Mesendoderm (in vitro differentiated cells): ENCODE data around the gene MTR.

Experiments used
- DNase-seq: peaks from one replicate; pipeline ENCODE4 v3.0.0; 2013
- H2AK5ac ChIP-seq: 2 replicates; pipeline ENCODE4 v1.6.1; 2013; ENCODE audit warnings: low read length, inconsistent platforms
- H2BK120ac ChIP-seq: 2 replicates; pipeline ENCODE4 v1.6.1; 2013; ENCODE audit warnings: low read depth, mild to moderate bottlenecking, low read length, moderate library complexity, mixed read lengths
- H2BK15ac ChIP-seq: replicated peaks from 2 replicates; pipeline ENCODE4 v1.6.1; 2013; ENCODE audit warnings: low read depth, mild to moderate bottlenecking, moderate library complexity
- H2BK5ac ChIP-seq: 2 replicates; pipeline ENCODE4 v1.6.1; 2013; ENCODE audit warnings: low read length, inconsistent platforms
- H3K18ac ChIP-seq: 2 replicates; pipeline ENCODE4 v1.6.1; 2013; ENCODE audit warnings: mild to moderate bottlenecking, low read length, mixed read lengths
- H3K23ac ChIP-seq: one replicate; pipeline ENCODE4 v1.6.1; 2013; ENCODE audit warnings: low read length
- H3K27ac ChIP-seq: 2 replicates; pipeline ENCODE4 v1.5.1; 2013; ENCODE audit warnings: low read depth, mild to moderate bottlenecking, inconsistent platforms, low read length, moderate library complexity
- H3K27me3 ChIP-seq: 2 replicates; pipeline ENCODE4 v1.6.1; 2013; ENCODE audit warnings: low read length, control low read depth, mild to moderate bottlenecking, inconsistent platforms; ENCODE audit not compliant: insufficient read depth, poor library complexity
- H3K36me3 ChIP-seq: 2 replicates; pipeline ENCODE4 v1.6.1; 2013; ENCODE audit warnings: low read length, inconsistent platforms; ENCODE audit not compliant: control insufficient read depth, insufficient read depth
- H3K4ac ChIP-seq: one replicate; pipeline ENCODE4 v1.6.1; 2013; ENCODE audit warnings: low read depth, mild to moderate bottlenecking, low read length, moderate library complexity
- H3K4me1 ChIP-seq: 2 replicates; pipeline ENCODE4 v1.6.1; 2013; ENCODE audit warnings: low read depth, low read length, inconsistent platforms; ENCODE audit not compliant: control insufficient read depth
- H3K4me2 ChIP-seq: 2 replicates; pipeline ENCODE4 v1.6.1; 2013; ENCODE audit warnings: low read length
- H3K4me3 ChIP-seq: 2 replicates; pipeline ENCODE4 v1.5.1; 2013; ENCODE audit warnings: mild to moderate bottlenecking, low read length
- H3K56ac ChIP-seq: one replicate; pipeline ENCODE4 v1.6.1; 2013; ENCODE audit warnings: low read length
- H3K79me1 ChIP-seq: 2 replicates; pipeline ENCODE4 v1.6.1; 2013; ENCODE audit warnings: low read length, inconsistent platforms
- H3K79me2 ChIP-seq: 2 replicates; pipeline ENCODE4 v1.6.1; 2013; ENCODE audit warnings: mild to moderate bottlenecking, low read length; ENCODE audit not compliant: control insufficient read depth, insufficient read depth
- H3K9ac ChIP-seq: 2 replicates; pipeline ENCODE4 v1.6.1; 2013; ENCODE audit warnings: low read length, inconsistent platforms
- H4K5ac ChIP-seq: one replicate; pipeline ENCODE4 v1.6.1; 2013; ENCODE audit warnings: low read length
- H4K8ac ChIP-seq: one replicate; pipeline ENCODE4 v1.6.1; 2013; ENCODE audit warnings: low read depth, mild to moderate bottlenecking, control low read depth, low read length, moderate library complexity
- WGBS: extraction: QIAGEN DNeasy Blood & Tissue Kit; methylation state at CpG from one replicate; pipeline ENCODE4 v1.1.7; 2013; ENCODE audit warnings: low lambda C conversion rate, missing lambda C conversion rate; ENCODE audit not compliant: insufficient coverage; ENCODE audit errors: extremely low coverage; 5-methylcytosine and 5-hydroxymethylcytosine counted together

The MTR gene

GRCh38 chr1:236862219-236862591, 67.1 kb downstream of the MTR start:
- no peak for DNase-seq
- Histone ChIP-seq H2BK15ac (no peak overlapping the region), H4K5ac (no peak overlapping the region), H3K4ac (no peak overlapping the region), H3K18ac (no peak overlapping the region), H2BK120ac (no peak overlapping the region), H3K27me3 (no peaks in the 10 kb centered on the region), H3K79me2 (no peaks in the 10 kb centered on the region), H3K23ac (no peak overlapping the region), H2BK5ac (no peak overlapping the region), H4K8ac (no peak overlapping the region), H3K9ac (no peak overlapping the region), H3K56ac (no peak overlapping the region), H3K36me3 (no peaks in the 10 kb centered on the region), H3K79me1 (no peaks in the 10 kb centered on the region), H3K4me1 (no peaks in the 10 kb centered on the region), H3K4me2 (no peak overlapping the region), H3K27ac (no peak overlapping the region), H2AK5ac (no peak overlapping the region), H3K4me3 (no peak overlapping the region)
- no CpG with 5 or more reads among the region's 4 CpGs for WGBS

- Histone ChIP-seq H2BK120ac (no peak overlapping the region), H3K4me2 (no peak overlapping the region), H3K18ac (no peak overlapping the region), H3K27me3 (no peaks in the 10 kb centered on the region), H3K4me1 (no peaks in the 10 kb centered on the region), H3K79me1 (no peaks in the 10 kb centered on the region), H2AK5ac (no peak overlapping the region), H4K8ac (no peak overlapping the region), H3K9ac (no peak overlapping the region), H3K4me3 (no peak overlapping the region), H3K56ac (no peak overlapping the region), H2BK5ac (no peak overlapping the region), H3K36me3 (no peaks in the 10 kb centered on the region), H3K23ac (no peak overlapping the region), H4K5ac (no peak overlapping the region), H3K27ac (no peak overlapping the region), H2BK15ac (no peak overlapping the region), H3K4ac (no peak overlapping the region), H3K79me2 (no peaks in the 10 kb centered on the region)
- WGBS, result no CpG with 5 or more reads among the region's 5 CpGs
- no peak for DNase-seq
Observed at GRCh38 chr1:236862615-236863211, 67.6 kb downstream of the MTR start.

- Histone ChIP-seq H4K5ac (no peak overlapping the region), H2AK5ac (no peak overlapping the region), H3K27ac (no peak overlapping the region), H3K18ac (no peak overlapping the region), H2BK15ac (no peak overlapping the region), H3K36me3 (no peaks in the 10 kb centered on the region), H4K8ac (no peak overlapping the region), H3K79me2 (no peaks in the 10 kb centered on the region), H3K4ac (no peak overlapping the region), H3K4me1 (no peaks in the 10 kb centered on the region), H3K79me1 (no peaks in the 10 kb centered on the region), H3K23ac (no peak overlapping the region), H3K4me3 (no peak overlapping the region), H2BK120ac (no peak overlapping the region), H3K4me2 (no peak overlapping the region), H3K56ac (no peak overlapping the region), H2BK5ac (no peak overlapping the region), H3K27me3 (no peaks in the 10 kb centered on the region), H3K9ac (no peak overlapping the region)
- DNase-seq, result no peak
- no CpG with 5 or more reads among the region's 3 CpGs for WGBS
Observed at GRCh38 chr1:236864211-236864610, 69.1 kb downstream of the MTR start.

- no peak overlapping the region for H3K27ac ChIP-seq
- no peaks in the 10 kb centered on the region for H3K36me3 ChIP-seq
- no peak overlapping the region for H4K5ac ChIP-seq
- H3K4ac ChIP-seq, result no peak overlapping the region
- no peaks in the 10 kb centered on the region for H3K79me1 ChIP-seq
- no peak for DNase-seq
- H3K18ac ChIP-seq, result no peak overlapping the region
- H3K27me3 ChIP-seq, result no peaks in the 10 kb centered on the region
- no peak overlapping the region for H2BK15ac ChIP-seq
- no peaks in the 10 kb centered on the region for H3K4me1 ChIP-seq
- H3K23ac ChIP-seq, result no peak overlapping the region
- WGBS, result no CpG with 5 or more reads among the region's 3 CpGs
- no peak overlapping the region for H3K4me3 ChIP-seq
- H4K8ac ChIP-seq, result no peak overlapping the region
- H3K79me2 ChIP-seq, result no peaks in the 10 kb centered on the region
- H3K56ac ChIP-seq, result no peak overlapping the region
- no peak overlapping the region for H3K9ac ChIP-seq
- H2AK5ac ChIP-seq, result no peak overlapping the region
- no peak overlapping the region for H3K4me2 ChIP-seq
- no peak overlapping the region for H2BK5ac ChIP-seq
- H2BK120ac ChIP-seq, result no peak overlapping the region
Observed at GRCh38 chr1:236864996-236865817, 70.1 kb downstream of the MTR start.

GRCh38 chr1:236865818-236866155, 70.7 kb downstream of the MTR start:
- no peaks in the 10 kb centered on the region for H3K79me2 ChIP-seq
- no peak overlapping the region for H2BK5ac ChIP-seq
- no peak overlapping the region for H3K4me3 ChIP-seq
- no peak overlapping the region for H2BK120ac ChIP-seq
- no peak overlapping the region for H3K9ac ChIP-seq
- no peaks in the 10 kb centered on the region for H3K36me3 ChIP-seq
- no peak overlapping the region for H3K18ac ChIP-seq
- no peak overlapping the region for H3K27ac ChIP-seq
- H3K23ac ChIP-seq, result no peak overlapping the region
- H3K56ac ChIP-seq, result no peak overlapping the region
- no peak overlapping the region for H3K4me2 ChIP-seq
- no peak overlapping the region for H3K4ac ChIP-seq
- H3K79me1 ChIP-seq, result no peaks in the 10 kb centered on the region
- WGBS, result no CpG with 5 or more reads among the region's 1 CpG
- no peak overlapping the region for H2BK15ac ChIP-seq
- H4K8ac ChIP-seq, result no peak overlapping the region
- H3K4me1 ChIP-seq, result no peaks in the 10 kb centered on the region
- no peak overlapping the region for H2AK5ac ChIP-seq
- H3K27me3 ChIP-seq, result no peaks in the 10 kb centered on the region
- H4K5ac ChIP-seq, result no peak overlapping the region
- no peak for DNase-seq
